HepG2 (cell line): ENCODE data around the gene MAN1B1. TPM values are rescaled to one million over a fixed set of nuclear protein-coding genes. Genes with fewer than 3 reads are reported as not detected.

Experiments
- ARHGAP35 ChIP-seq: sonication (generic); formaldehyde crosslinking; IDR thresholded peaks from 2 replicates; pipeline ENCODE4 v1.9.0; 2022; ENCODE audit warnings: mild to moderate bottlenecking, inconsistent platforms, moderate library complexity, missing genetic modification reagents, borderline replicate concordance
- CCDC6 ChIP-seq: sonication (generic); formaldehyde crosslinking; IDR thresholded peaks from 2 replicates; pipeline ENCODE4 v1.8.1; 2022; ENCODE audit warnings: mild to moderate bottlenecking, missing genetic modification reagents, moderate library complexity
- CHD2 ChIP-seq: IDR thresholded peaks from 2 replicates; pipeline ENCODE4 v1.6.1; 2011; ENCODE audit warnings: low read depth, low read length, improper control_type of control experiment
- FOXA1 ChIP-seq, 2 experiments: fragments of 450-650 bp in 1 of 2; sonication (generic) in 1 of 2; formaldehyde crosslinking in 1 of 2; IDR thresholded peaks; 2 replicates each; pipeline versions ENCODE4 v1.4.0 to v1.6.1; 2016 to 2020; ENCODE audit warnings: missing genetic modification reagents in 1 of 2
- KLF16 ChIP-seq, 2 experiments: sonication (generic) in 1 of 2; formaldehyde crosslinking in 1 of 2; IDR thresholded peaks; 2 replicates each; pipeline versions ENCODE4 v1.6.1 to v1.8.0; 2016 to 2023; ENCODE audit warnings: missing genetic modification reagents in 2 of 2, missing compliant biosample characterization in 1 of 2
- POGK ChIP-seq: sonication (generic); formaldehyde crosslinking; conservative IDR thresholded peaks from 2 replicates; pipeline ENCODE4 v1.8.0; 2022; ENCODE audit warnings: mild to moderate bottlenecking, moderate library complexity, missing genetic modification reagents
- RBFOX2 ChIP-seq: fragments of 200-400 bp; formaldehyde crosslinking; IDR thresholded peaks from 2 replicates; pipeline ENCODE4 v1.6.1; 2017; ENCODE audit warnings: low read depth, mild to moderate bottlenecking, low read length
- RXRA ChIP-seq: sonication (generic); formaldehyde crosslinking; IDR thresholded peaks from 2 replicates; pipeline ENCODE4 v1.5.1; 2020; ENCODE audit warnings: missing genetic modification reagents
- SKI ChIP-seq: fragments of 450-650 bp; IDR thresholded peaks from one replicate; pipeline ENCODE4 v1.6.1; 2018; ENCODE audit warnings: mild to moderate bottlenecking; ENCODE audit not compliant: partially characterized antibody
- XBP1 ChIP-seq: sonication (generic); formaldehyde crosslinking; IDR thresholded peaks from 2 replicates; pipeline ENCODE4 v1.5.0; 2020; ENCODE audit warnings: missing genetic modification reagents
- YEATS4 ChIP-seq: sonication (generic); formaldehyde crosslinking; IDR thresholded peaks from 2 replicates; pipeline ENCODE4 v1.4.0; 2020; ENCODE audit warnings: missing genetic modification reagents, borderline replicate concordance
- ZC3H13 ChIP-seq: sonication (generic); formaldehyde crosslinking; IDR thresholded peaks from 2 replicates; pipeline ENCODE4 v1.8.1; 2023; ENCODE audit warnings: mild to moderate bottlenecking, missing genetic modification reagents, moderate library complexity
- ZEB1 ChIP-seq: IDR thresholded peaks from 2 replicates; pipeline ENCODE4 v1.6.1; 2012; ENCODE audit warnings: mild to moderate bottlenecking, low read depth, inconsistent platforms; ENCODE audit not compliant: insufficient replicate concordance
- ZFP90 ChIP-seq: sonication (generic); formaldehyde crosslinking; IDR thresholded peaks from 2 replicates; pipeline ENCODE4 v1.8.0; 2022; ENCODE audit warnings: missing genetic modification reagents, mild to moderate bottlenecking, inconsistent platforms, borderline replicate concordance
- ZNF124 ChIP-seq: sonication (generic); formaldehyde crosslinking; IDR thresholded peaks from 2 replicates; pipeline ENCODE4 v1.4.0; 2020; ENCODE audit warnings: missing genetic modification reagents
- ZNF17 ChIP-seq: sonication (generic); formaldehyde crosslinking; IDR thresholded peaks from 2 replicates; pipeline ENCODE4 v1.5.0; 2020; ENCODE audit warnings: mild to moderate bottlenecking, missing genetic modification reagents
- ZNF350 ChIP-seq: sonication (generic); formaldehyde crosslinking; IDR thresholded peaks from 2 replicates; pipeline ENCODE4 v1.4.0; 2020; ENCODE audit warnings: mild to moderate bottlenecking, low read depth, missing genetic modification reagents, borderline replicate concordance
- polyA plus RNA-seq, 8 experiments: library from polyadenylated mRNA; depleted of rRNA in 3 of 8; stranded (reverse) in 7 of 8; unstranded in 1 of 8; fragments of >200 nt; fragmentation: Illumina TruSeq in 4 of 8; extraction: Trizol in 4 of 8; gene quantifications; 2 replicates each; pipeline versions ENCODE4 v1.2.1 to v1.2.3, GENCODE V29; 2011 to 2016; ENCODE audit warnings: low read depth in 4 of 8, missing spikeins in 1 of 8, mixed read lengths in 1 of 8; ENCODE audit not compliant: insufficient read depth in 1 of 8
- total RNA-seq, 5 experiments: library from RNA; depleted of rRNA; stranded (reverse); fragments of >200 nt; fragmentation: Illumina TruSeq; extraction: Trizol; gene quantifications; 2 replicates each; pipeline ENCODE4 v1.2.3, GENCODE V29; 2016; ENCODE audit warnings: low read depth in 1 of 5
- TF ChIP-seq, protein P1 (sequence below): sonication (generic); formaldehyde crosslinking; IDR thresholded peaks from 2 replicates; pipeline ENCODE4 v1.8.0; 2022; ENCODE audit warnings: low read depth, missing genetic modification reagents
- TF ChIP-seq, protein P2 (sequence below), 2 experiments: sonication (generic) in 1 of 2; formaldehyde crosslinking in 1 of 2; IDR thresholded peaks; 2 replicates each; pipeline versions ENCODE4 v1.4.0 to v1.6.1; 2016 to 2020; ENCODE audit warnings: borderline replicate concordance in 1 of 2, low read depth in 1 of 2, mild to moderate bottlenecking in 1 of 2, missing genetic modification reagents in 1 of 2

The MAN1B1 gene
- total and polyA plus RNA-seq, 2 of the 13 experiments (the other 11 are each of a cell fraction or from before 2014, with no cell fraction given), result 48.9 to 59.5 TPM

GRCh38 chr9:137086531-137087408 lies at the start of gene MAN1B1 (continued):
- TF ChIP-seq RBFOX2 (peak; percentile 97), ZNF17 (CRISPR knock-in tag) (no peak), ZEB1 (no peak), KLF16 (CRISPR knock-in tag; IDR thresholded peaks at IDR 0.05) (peak in 1 of 2 experiments; percentile 36; a peak in 1 of 4 replicates), SKI (peak; percentile 48), ZC3H13 (peak; percentile 45), XBP1 (CRISPR knock-in tag) (no peak), ARHGAP35 (CRISPR knock-in tag) (no peak), RXRA (no peak; the same call in 1 of the 2 replicates), CHD2 (peak; percentile 20; the same call in 1 of the 2 replicates), CCDC6 (CRISPR knock-in tag) (0 out of 2 replicates have a peak, but pooled peaks have one; percentile 15), POGK (CRISPR knock-in tag) (no peak), ZNF350 (CRISPR knock-in tag) (peak; percentile 54; the same call in 1 of the 2 replicates), YEATS4 (CRISPR knock-in tag) (peak; percentile 81), ZNF124 (CRISPR knock-in tag) (peak; percentile 53; the same call in 1 of the 2 replicates), ZFP90 (CRISPR knock-in tag) (no peak; the same call in 1 of the 2 replicates), FOXA1 (IDR thresholded peaks at IDR 0.05) (no peak), FOXA1 (CRISPR knock-in tag; IDR thresholded peaks at IDR 0.05) (peak; percentile 82)
- TF ChIP-seq, protein P1, sequence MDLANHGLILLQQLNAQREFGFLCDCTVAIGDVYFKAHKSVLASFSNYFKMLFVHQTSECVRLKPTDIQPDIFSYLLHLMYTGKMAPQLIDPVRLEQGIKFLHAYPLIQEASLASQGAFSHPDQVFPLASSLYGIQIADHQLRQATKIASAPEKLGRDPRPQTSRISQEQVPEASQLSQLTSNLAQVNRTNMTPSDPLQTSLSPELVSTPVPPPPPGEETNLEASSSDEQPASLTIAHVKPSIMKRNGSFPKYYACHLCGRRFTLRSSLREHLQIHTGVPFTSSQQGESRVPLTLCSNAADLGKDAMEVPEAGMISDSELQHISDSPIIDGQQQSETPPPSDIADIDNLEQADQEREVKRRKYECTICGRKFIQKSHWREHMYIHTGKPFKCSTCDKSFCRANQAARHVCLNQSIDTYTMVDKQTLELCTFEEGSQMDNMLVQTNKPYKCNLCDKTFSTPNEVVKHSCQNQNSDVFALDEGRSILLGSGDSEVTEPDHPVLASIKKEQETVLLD (CRISPR knock-in tag), result peak; percentile 57
- TF ChIP-seq, protein P2, sequence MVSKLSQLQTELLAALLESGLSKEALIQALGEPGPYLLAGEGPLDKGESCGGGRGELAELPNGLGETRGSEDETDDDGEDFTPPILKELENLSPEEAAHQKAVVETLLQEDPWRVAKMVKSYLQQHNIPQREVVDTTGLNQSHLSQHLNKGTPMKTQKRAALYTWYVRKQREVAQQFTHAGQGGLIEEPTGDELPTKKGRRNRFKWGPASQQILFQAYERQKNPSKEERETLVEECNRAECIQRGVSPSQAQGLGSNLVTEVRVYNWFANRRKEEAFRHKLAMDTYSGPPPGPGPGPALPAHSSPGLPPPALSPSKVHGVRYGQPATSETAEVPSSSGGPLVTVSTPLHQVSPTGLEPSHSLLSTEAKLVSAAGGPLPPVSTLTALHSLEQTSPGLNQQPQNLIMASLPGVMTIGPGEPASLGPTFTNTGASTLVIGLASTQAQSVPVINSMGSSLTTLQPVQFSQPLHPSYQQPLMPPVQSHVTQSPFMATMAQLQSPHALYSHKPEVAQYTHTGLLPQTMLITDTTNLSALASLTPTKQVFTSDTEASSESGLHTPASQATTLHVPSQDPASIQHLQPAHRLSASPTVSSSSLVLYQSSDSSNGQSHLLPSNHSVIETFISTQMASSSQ (IDR thresholded peaks at IDR 0.05; ENCODE audit: low read depth), result no peak
- TF ChIP-seq, protein P2 (CRISPR knock-in tag; IDR thresholded peaks at IDR 0.05; ENCODE audit: borderline replicate concordance), result no peak
